ENCODE data around the gene LIN54.

- TF ChIP-seq CTCF (IDR thresholded peaks at IDR 0.05; ENCODE audit: low read depth, low read length, missing input control) (no peak), GABPA (IDR thresholded peaks at IDR 0.05 in 1 of 2, conservative IDR thresholded peaks at IDR 0.05 in 1 of 2) (no peak), SP1 (IDR thresholded peaks at IDR 0.05) (no peak), REST (IDR thresholded peaks at IDR 0.05) (no peak), RAD21 (IDR thresholded peaks at IDR 0.05) (peak in 1 of 2 donors; percentile 47), TAF1 (conservative IDR thresholded peaks at IDR 0.05) (no peak), RXRA (IDR thresholded peaks at IDR 0.05) (no peak)
- TF ChIP-seq, protein P1, sequence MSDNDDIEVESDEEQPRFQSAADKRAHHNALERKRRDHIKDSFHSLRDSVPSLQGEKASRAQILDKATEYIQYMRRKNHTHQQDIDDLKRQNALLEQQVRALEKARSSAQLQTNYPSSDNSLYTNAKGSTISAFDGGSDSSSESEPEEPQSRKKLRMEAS (IDR thresholded peaks at IDR 0.05): no peak
Measured at GRCh38 chr4:83054928-83055327, 44.3 kb upstream of the LIN54 start.
